ENCODE measurements around the gene HES2.
"Not testable (repeated sequence)": the region's sequence is repeated elsewhere in the genome, so short reads cannot be mapped to it uniquely, and the experiment has no call there.

DNA sequence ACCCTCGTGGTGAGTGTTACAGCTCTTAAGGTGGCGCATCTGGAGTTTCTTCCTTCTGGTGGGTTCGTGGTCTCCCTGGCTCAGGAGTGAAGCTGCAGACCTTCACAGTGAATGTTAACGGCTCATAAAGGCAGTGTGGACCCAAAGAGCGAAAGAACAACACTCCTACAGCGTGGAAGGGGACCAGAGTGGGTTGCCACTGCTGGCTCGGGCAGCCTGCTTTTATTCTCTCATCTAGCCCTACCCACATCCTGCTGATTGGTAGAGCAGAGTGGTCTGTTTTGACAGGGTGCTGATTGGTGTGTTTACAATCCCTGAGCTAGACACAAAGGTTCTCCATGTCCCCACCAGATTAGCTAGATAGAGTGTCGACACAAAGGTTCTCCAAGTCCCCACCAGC, 24.6 kb downstream of the HES2 start:
- TF ChIP-seq, protein P1, sequence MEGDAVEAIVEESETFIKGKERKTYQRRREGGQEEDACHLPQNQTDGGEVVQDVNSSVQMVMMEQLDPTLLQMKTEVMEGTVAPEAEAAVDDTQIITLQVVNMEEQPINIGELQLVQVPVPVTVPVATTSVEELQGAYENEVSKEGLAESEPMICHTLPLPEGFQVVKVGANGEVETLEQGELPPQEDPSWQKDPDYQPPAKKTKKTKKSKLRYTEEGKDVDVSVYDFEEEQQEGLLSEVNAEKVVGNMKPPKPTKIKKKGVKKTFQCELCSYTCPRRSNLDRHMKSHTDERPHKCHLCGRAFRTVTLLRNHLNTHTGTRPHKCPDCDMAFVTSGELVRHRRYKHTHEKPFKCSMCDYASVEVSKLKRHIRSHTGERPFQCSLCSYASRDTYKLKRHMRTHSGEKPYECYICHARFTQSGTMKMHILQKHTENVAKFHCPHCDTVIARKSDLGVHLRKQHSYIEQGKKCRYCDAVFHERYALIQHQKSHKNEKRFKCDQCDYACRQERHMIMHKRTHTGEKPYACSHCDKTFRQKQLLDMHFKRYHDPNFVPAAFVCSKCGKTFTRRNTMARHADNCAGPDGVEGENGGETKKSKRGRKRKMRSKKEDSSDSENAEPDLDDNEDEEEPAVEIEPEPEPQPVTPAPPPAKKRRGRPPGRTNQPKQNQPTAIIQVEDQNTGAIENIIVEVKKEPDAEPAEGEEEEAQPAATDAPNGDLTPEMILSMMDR (IDR thresholded peaks at IDR 0.05) = not testable (repeated sequence)
- TF ChIP-seq SREBF2 (IDR thresholded peaks at IDR 0.05); SMC3 (IDR thresholded peaks at IDR 0.05); KDM1A (IDR thresholded peaks at IDR 0.05; ENCODE audit: low read depth); JUN (IDR thresholded peaks at IDR 0.05); POLR2A (IDR thresholded peaks at IDR 0.05; ENCODE audit: low read length); RFX5 (IDR thresholded peaks at IDR 0.05); CEBPB (IDR thresholded peaks at IDR 0.05); FOXS1 (CRISPR knock-in tag; IDR thresholded peaks at IDR 0.05); EP300 (IDR thresholded peaks at IDR 0.05); KDM5A (IDR thresholded peaks at IDR 0.05): not testable (repeated sequence)
- TF ChIP-seq, protein P2, sequence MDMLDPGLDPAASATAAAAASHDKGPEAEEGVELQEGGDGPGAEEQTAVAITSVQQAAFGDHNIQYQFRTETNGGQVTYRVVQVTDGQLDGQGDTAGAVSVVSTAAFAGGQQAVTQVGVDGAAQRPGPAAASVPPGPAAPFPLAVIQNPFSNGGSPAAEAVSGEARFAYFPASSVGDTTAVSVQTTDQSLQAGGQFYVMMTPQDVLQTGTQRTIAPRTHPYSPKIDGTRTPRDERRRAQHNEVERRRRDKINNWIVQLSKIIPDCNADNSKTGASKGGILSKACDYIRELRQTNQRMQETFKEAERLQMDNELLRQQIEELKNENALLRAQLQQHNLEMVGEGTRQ (IDR thresholded peaks at IDR 0.05) = not testable (repeated sequence)

All from A549 (cell line).